ENCODE data around the gene STARD3NL. TPM values are rescaled to one million over a fixed set of nuclear protein-coding genes. Genes with fewer than 3 reads are reported as not detected.

STARD3NL gene
- total RNA-seq, 4 donors from 2014 or later, result 2.6 to 41.4 (median 28.6) TPM

GRCh38 chr7:38186593-38187314, 8.7 kb downstream of the STARD3NL start:
- Histone ChIP-seq H3K4me3 (no peak overlapping the region), H3K9me3 (peaks cover 5% of the 10 kb centered on the region in 2 donors), H3K4me1 (peaks cover 0 to 9% (median 2%) of the 10 kb centered on the region in 4 donors), H3K36me3 (no peaks in the 10 kb centered on the region), H3K27me3 (no peaks in the 10 kb centered on the region), H3K27ac (no peak overlapping the region)
- no peak for DNase-seq
- TF ChIP-seq EP300 (IDR thresholded peaks at IDR 0.05; ENCODE audit: low read depth) (no peak), CTCF (IDR thresholded peaks at IDR 0.05) (no peak), POLR2A (IDR thresholded peaks at IDR 0.05) (no peak), POLR2AphosphoS5 (IDR thresholded peaks at IDR 0.05) (no peak)
- intact Hi-C loops (cut with DNase I; ENCODE audit: low total_unique reads) (no loop called here), in situ Hi-C loops (cut with MboI; ENCODE audit: low pct_ligation_motif_present in 1 of 4, low pct_unique_long_range_greater_than_20kb in 1 of 4, low sequenced_read_pairs in 3 of 4) (no loop called here)
- WGBS, 2 donors (ENCODE audit: low coverage in 1 of 2), result 87% methylated on average over 3 to 4 of the region's 4 CpGs

GRCh38 chr7:38187794-38188440, 9.9 kb downstream of the STARD3NL start:
- intact Hi-C loops (cut with DNase I; ENCODE audit: low total_unique reads), result no loop called here
- in situ Hi-C loops (cut with MboI; ENCODE audit: low pct_ligation_motif_present in 1 of 4, low pct_unique_long_range_greater_than_20kb in 1 of 4, low sequenced_read_pairs in 3 of 4), result no loop called here
- Histone ChIP-seq H3K9me3 (peaks cover 5% of the 10 kb centered on the region in 2 donors), H3K4me1 (peaks cover 0 to 8% (median 2%) of the 10 kb centered on the region in 4 donors), H3K27me3 (no peaks in the 10 kb centered on the region), H3K36me3 (no peaks in the 10 kb centered on the region), H3K27ac (no peak overlapping the region), H3K4me3 (no peak overlapping the region)
- TF ChIP-seq POLR2AphosphoS5 (IDR thresholded peaks at IDR 0.05) (no peak), EP300 (IDR thresholded peaks at IDR 0.05; ENCODE audit: low read depth) (no peak), CTCF (IDR thresholded peaks at IDR 0.05) (no peak), POLR2A (IDR thresholded peaks at IDR 0.05) (no peak)
- no peak for DNase-seq
- WGBS, 2 donors (ENCODE audit: low coverage in 1 of 2), result 64 to 70% methylated on average over 5 to 7 of the region's 7 CpGs

- 74 to 88% methylated on average over 4 of the region's 4 CpGs for WGBS, 2 donors (ENCODE audit: low coverage in 1 of 2)
- H3K27ac ChIP-seq, result no peak overlapping the region
- in situ Hi-C loops (cut with MboI; ENCODE audit: low pct_ligation_motif_present in 1 of 4, low pct_unique_long_range_greater_than_20kb in 1 of 4, low sequenced_read_pairs in 3 of 4), result no loop called here
These were observed 11.3 kb downstream of the STARD3NL start for GRCh38 chr7:38189231-38189938.

More at GRCh38 chr7:38189231-38189938, 11.3 kb downstream of the STARD3NL start:
- Histone ChIP-seq H3K9me3 (peaks cover 5% of the 10 kb centered on the region in 2 donors), H3K27me3 (no peaks in the 10 kb centered on the region), H3K4me3 (no peak overlapping the region), H3K36me3 (no peaks in the 10 kb centered on the region), H3K4me1 (peaks cover 0 to 8% (median 2%) of the 10 kb centered on the region in 4 donors)
- intact Hi-C loops (cut with DNase I; ENCODE audit: low total_unique reads), result no loop called here
- TF ChIP-seq EP300 (IDR thresholded peaks at IDR 0.05; ENCODE audit: low read depth) (no peak), CTCF (IDR thresholded peaks at IDR 0.05) (no peak), POLR2AphosphoS5 (IDR thresholded peaks at IDR 0.05) (no peak), POLR2A (IDR thresholded peaks at IDR 0.05) (no peak)
- DNase-seq, result no peak

Data from transverse colon (tissue), 4 donors.